Right lobe of liver (tissue), 4 donors: ENCODE data around the gene SEC23A.
"Not testable (repeated sequence)": the region's sequence is repeated elsewhere in the genome, so short reads cannot be mapped to it uniquely, and the experiment has no call there.

ENCODE experiments used
- POLR2A ChIP-seq: fragments of 450-650 bp; IDR thresholded peaks from one replicate; pipeline ENCODE4 v1.6.1; 2017; ENCODE audit warnings: antibody characterized with exemption, mild to moderate bottlenecking
- TF ChIP-seq, protein P1 (sequence below), 4 donors: fragments of 200-600 bp in 3 of 4; fragments of 450-650 bp in 1 of 4; IDR thresholded peaks; one replicate each; pipeline versions ENCODE4 v1.5.1 to v1.8.0; 2016 to 2022; ENCODE audit warnings: antibody characterized with exemption in 4 of 4, mild to moderate bottlenecking in 2 of 4
- donor health status: DM: no; HTN: no; CAD: no.
- donor health status: DM: no; HTN: no; CAD: no.
- donor health status: DM: no; HTN: yes; CAD: no.

- TF ChIP-seq, protein P1, sequence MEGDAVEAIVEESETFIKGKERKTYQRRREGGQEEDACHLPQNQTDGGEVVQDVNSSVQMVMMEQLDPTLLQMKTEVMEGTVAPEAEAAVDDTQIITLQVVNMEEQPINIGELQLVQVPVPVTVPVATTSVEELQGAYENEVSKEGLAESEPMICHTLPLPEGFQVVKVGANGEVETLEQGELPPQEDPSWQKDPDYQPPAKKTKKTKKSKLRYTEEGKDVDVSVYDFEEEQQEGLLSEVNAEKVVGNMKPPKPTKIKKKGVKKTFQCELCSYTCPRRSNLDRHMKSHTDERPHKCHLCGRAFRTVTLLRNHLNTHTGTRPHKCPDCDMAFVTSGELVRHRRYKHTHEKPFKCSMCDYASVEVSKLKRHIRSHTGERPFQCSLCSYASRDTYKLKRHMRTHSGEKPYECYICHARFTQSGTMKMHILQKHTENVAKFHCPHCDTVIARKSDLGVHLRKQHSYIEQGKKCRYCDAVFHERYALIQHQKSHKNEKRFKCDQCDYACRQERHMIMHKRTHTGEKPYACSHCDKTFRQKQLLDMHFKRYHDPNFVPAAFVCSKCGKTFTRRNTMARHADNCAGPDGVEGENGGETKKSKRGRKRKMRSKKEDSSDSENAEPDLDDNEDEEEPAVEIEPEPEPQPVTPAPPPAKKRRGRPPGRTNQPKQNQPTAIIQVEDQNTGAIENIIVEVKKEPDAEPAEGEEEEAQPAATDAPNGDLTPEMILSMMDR (IDR thresholded peaks at IDR 0.05) = not testable (repeated sequence)
- not testable (repeated sequence) for TF ChIP-seq POLR2A
Observed at GRCh38 chr14:39104078-39104801, 1.2 kb upstream of the SEC23A start.
